ENCODE measurements around the gene SCAMP1. TPM values are rescaled to one million over a fixed set of nuclear protein-coding genes. Genes with fewer than 3 reads are reported as not detected.
A peak's percentile ranks its signal among the peaks of the same experiment; 100 is the strongest.

SCAMP1 gene
- total RNA-seq, 1 experiment from 2014 or later = 28.7 TPM

GRCh38 chr5:78360674-78360923 lies 182 bp downstream of the SCAMP1 start:
- Histone ChIP-seq H3K4me1 (ENCODE audit: insufficient read depth, low read length, poor library complexity, severe bottlenecking) (peaks cover 13% of the 10 kb centered on the region), H3K27ac (ENCODE audit: low read depth, low read length, poor library complexity, severe bottlenecking) (peak overlapping the region; percentile 89), H3K36me3 (ENCODE audit: insufficient read depth, low read length, poor library complexity, severe bottlenecking) (no peaks in the 10 kb centered on the region), H3K9me3 (ENCODE audit: low read depth, low read length, poor library complexity, severe bottlenecking) (no peaks in the 10 kb centered on the region), H3K4me3 (ENCODE audit: low read depth, low read length, poor library complexity, severe bottlenecking) (peak overlapping the region; percentile 78), H3K27me3 (replicated peaks; ENCODE audit: insufficient read depth, low read depth, low read length, poor library complexity) (no peaks in the 10 kb centered on the region)
- ChIA-PET CTCF (no interaction called here), POLR2A (ENCODE audit: low non-redundant PET) (no interaction called here)
- intact Hi-C loops (cut with micrococcal nuclease; ENCODE audit: unreplicated experiment) = loop anchor here (1.0 kb wide), 1 partner anchor 66 kb away; the partner anchor contains the start of gene AP3B1
- no TSS peak for BruUV-seq (replicated peaks)
- DNase-seq (ENCODE audit: low spot score) = no peak
- TF ChIP-seq EZH2 (IDR thresholded peaks at IDR 0.05; ENCODE audit: borderline replicate concordance, low read depth, low read length, poor library complexity, severe bottlenecking) (no peak), CTCF (conservative IDR thresholded peaks at IDR 0.05; ENCODE audit: low read depth, low read length) (0 out of 2 replicates have a peak, but pooled peaks have one; percentile 2)

- TSS peak; percentile 53 for BruUV-seq (replicated peaks)
- peak overlapping the region; percentile 78 for H3K4me3 ChIP-seq (ENCODE audit: low read depth, low read length, poor library complexity, severe bottlenecking)
- peak overlapping the region; percentile 89 for H3K27ac ChIP-seq (ENCODE audit: low read depth, low read length, poor library complexity, severe bottlenecking)
- TF ChIP-seq CTCF (conservative IDR thresholded peaks at IDR 0.05; ENCODE audit: low read depth, low read length) = no peak; the same call in 1 of the 2 replicates
- no peak for TF ChIP-seq EZH2 (IDR thresholded peaks at IDR 0.05; ENCODE audit: borderline replicate concordance, low read depth, low read length, poor library complexity, severe bottlenecking)
- no peaks in the 10 kb centered on the region for H3K27me3 ChIP-seq (replicated peaks; ENCODE audit: insufficient read depth, low read depth, low read length, poor library complexity)
- no peaks in the 10 kb centered on the region for H3K9me3 ChIP-seq (ENCODE audit: low read depth, low read length, poor library complexity, severe bottlenecking)
- CTCF ChIA-PET = no interaction called here
- H3K36me3 ChIP-seq (ENCODE audit: insufficient read depth, low read length, poor library complexity, severe bottlenecking) = no peaks in the 10 kb centered on the region
- peaks cover 13% of the 10 kb centered on the region for H3K4me1 ChIP-seq (ENCODE audit: insufficient read depth, low read length, poor library complexity, severe bottlenecking)
- POLR2A ChIA-PET (ENCODE audit: low non-redundant PET) = interaction anchor here (0.7 kb wide), 1 partner anchor 10 kb away, joined by 3 read pairs; no protein-coding TSS in a partner anchor
- intact Hi-C loops (cut with micrococcal nuclease; ENCODE audit: unreplicated experiment) = loop anchor here (1.0 kb wide), 1 partner anchor 67 kb away; the partner anchor contains the start of gene AP3B1
- peak; percentile 46 for DNase-seq (ENCODE audit: low spot score)
Measured at GRCh38 chr5:78360924-78361630, 660 bp downstream of the SCAMP1 start.

GRCh38 chr5:78361631-78361993 lies 1.2 kb downstream of the SCAMP1 start:
- ChIA-PET CTCF (no interaction called here), POLR2A (ENCODE audit: low non-redundant PET) (interaction anchor here (0.7 kb wide), 1 partner anchor 11 kb away, joined by 3 read pairs; no protein-coding TSS in a partner anchor)
- TF ChIP-seq EZH2 (IDR thresholded peaks at IDR 0.05; ENCODE audit: borderline replicate concordance, low read depth, low read length, poor library complexity, severe bottlenecking) = no peak
- TF ChIP-seq CTCF (conservative IDR thresholded peaks at IDR 0.05; ENCODE audit: low read depth, low read length) = no peak
- no peaks in the 10 kb centered on the region for H3K36me3 ChIP-seq (ENCODE audit: insufficient read depth, low read length, poor library complexity, severe bottlenecking)
- no peak overlapping the region for H3K27ac ChIP-seq (ENCODE audit: low read depth, low read length, poor library complexity, severe bottlenecking)
- H3K4me3 ChIP-seq (ENCODE audit: low read depth, low read length, poor library complexity, severe bottlenecking) = peak overlapping the region; percentile 78
- H3K4me1 ChIP-seq (ENCODE audit: insufficient read depth, low read length, poor library complexity, severe bottlenecking) = peaks cover 13% of the 10 kb centered on the region
- H3K9me3 ChIP-seq (ENCODE audit: low read depth, low read length, poor library complexity, severe bottlenecking) = no peaks in the 10 kb centered on the region
- intact Hi-C loops (cut with micrococcal nuclease; ENCODE audit: unreplicated experiment) = no loop called here
- no peak for DNase-seq (ENCODE audit: low spot score)
- BruUV-seq (replicated peaks) = no TSS peak
- H3K27me3 ChIP-seq (replicated peaks; ENCODE audit: insufficient read depth, low read depth, low read length, poor library complexity) = no peaks in the 10 kb centered on the region

Data from A673 (cell line).